RWPE2 (cell line): ENCODE data around the gene GFOD2.

Source experiments
- ATAC-seq: fragments of 200-7000 bp; cut with Tn5 transposase; 3 replicates; pipeline ENCODE4 v1.9.1; 2021; ENCODE audit warnings: low read depth
- DNase-seq: peaks from one replicate; pipeline ENCODE4 v3.0.0-alpha.2; 2020; ENCODE audit warnings: low spot score
- H3K27ac ChIP-seq: fragments of 450-650 bp; 2 replicates; pipeline ENCODE4 v1.5.1; 2017; ENCODE audit warnings: mild to moderate bottlenecking; ENCODE audit not compliant: poor library complexity, severe bottlenecking
- H3K27me3 ChIP-seq: fragments of 250-450 bp; sonication (Bioruptor Pico); 2 replicates; pipeline ENCODE4 v1.5.1; 2021; ENCODE audit warnings: mild to moderate bottlenecking, moderate library complexity; ENCODE audit not compliant: insufficient read depth, poor library complexity, severe bottlenecking
- H3K36me3 ChIP-seq: fragments of 250-450 bp; sonication (Bioruptor Pico); 2 replicates; pipeline ENCODE4 v1.5.1; 2020; ENCODE audit warnings: low read depth, mild to moderate bottlenecking, moderate library complexity
- H3K4me1 ChIP-seq: fragments of 250-450 bp; sonication (Bioruptor Pico); 2 replicates; pipeline ENCODE4 v1.5.1; 2021; ENCODE audit warnings: mild to moderate bottlenecking, moderate library complexity; ENCODE audit not compliant: insufficient read depth, poor library complexity, severe bottlenecking
- H3K4me3 ChIP-seq: fragments of 250-450 bp; sonication (Bioruptor Pico); 2 replicates; pipeline ENCODE4 v1.5.1; 2021; ENCODE audit warnings: mild to moderate bottlenecking, moderate library complexity; ENCODE audit not compliant: severe bottlenecking
- H3K9me3 ChIP-seq: fragments of 250-450 bp; sonication (Bioruptor Pico); 2 replicates; pipeline ENCODE4 v1.5.1; 2021; ENCODE audit warnings: mild to moderate bottlenecking, moderate library complexity; ENCODE audit not compliant: severe bottlenecking
- CTCF ChIP-seq: fragments of 450-650 bp; IDR thresholded peaks from one replicate; pipeline ENCODE4 v1.5.1; 2017; ENCODE audit warnings: mild to moderate bottlenecking, moderate library complexity; ENCODE audit not compliant: poor library complexity, severe bottlenecking

The GFOD2 gene

GRCh38 chr16:67672306-67672705 lies 46.8 kb downstream of the GFOD2 start:
- ATAC-seq (no peak), DNase-seq (no peak)
- no peaks in the 10 kb centered on the region for H3K27me3 ChIP-seq
- H3K9me3 ChIP-seq = no peaks in the 10 kb centered on the region
- H3K4me3 ChIP-seq = no peak overlapping the region
- no peak overlapping the region for H3K27ac ChIP-seq
- peaks cover 8% of the 10 kb centered on the region for H3K4me1 ChIP-seq
- no peaks in the 10 kb centered on the region for H3K36me3 ChIP-seq
- no peak for TF ChIP-seq CTCF

GRCh38 chr16:67669499-67670101 lies 49.5 kb downstream of the GFOD2 start:
- ATAC-seq = no peak
- no peak overlapping the region for H3K27ac ChIP-seq
- no peaks in the 10 kb centered on the region for H3K36me3 ChIP-seq
- no peak overlapping the region for H3K4me3 ChIP-seq
- no peak for TF ChIP-seq CTCF
- no peaks in the 10 kb centered on the region for H3K27me3 ChIP-seq
- no peak for DNase-seq
- no peaks in the 10 kb centered on the region for H3K9me3 ChIP-seq
- H3K4me1 ChIP-seq = peaks cover 6% of the 10 kb centered on the region

GRCh38 chr16:67668495-67669157 lies 50.5 kb downstream of the GFOD2 start:
- H3K9me3 ChIP-seq = no peaks in the 10 kb centered on the region
- no peak for TF ChIP-seq CTCF
- no peak overlapping the region for H3K4me3 ChIP-seq
- H3K4me1 ChIP-seq = peaks cover 6% of the 10 kb centered on the region
- ATAC-seq (no peak), DNase-seq (no peak)
- no peaks in the 10 kb centered on the region for H3K36me3 ChIP-seq
- no peak overlapping the region for H3K27ac ChIP-seq
- no peaks in the 10 kb centered on the region for H3K27me3 ChIP-seq

- no peaks in the 10 kb centered on the region for H3K36me3 ChIP-seq
- H3K27me3 ChIP-seq = no peaks in the 10 kb centered on the region
- DNase-seq (peak; percentile 87), ATAC-seq (peak; percentile 84)
- no peak overlapping the region for H3K4me3 ChIP-seq
- H3K9me3 ChIP-seq = no peaks in the 10 kb centered on the region
- peak overlapping the region; percentile 54 for H3K27ac ChIP-seq
- H3K4me1 ChIP-seq = peaks cover 6% of the 10 kb centered on the region
- TF ChIP-seq CTCF = peak; percentile 88
Measured at GRCh38 chr16:67667817-67668494, 51.2 kb downstream of the GFOD2 start.
